ENCODE results near the gene EMILIN2. TPM values are rescaled to one million over a fixed set of nuclear protein-coding genes. Genes with fewer than 3 reads are reported as not detected.

The EMILIN2 gene
- total RNA-seq, 1 experiment from 2014 or later: 16.4 TPM

DNA sequence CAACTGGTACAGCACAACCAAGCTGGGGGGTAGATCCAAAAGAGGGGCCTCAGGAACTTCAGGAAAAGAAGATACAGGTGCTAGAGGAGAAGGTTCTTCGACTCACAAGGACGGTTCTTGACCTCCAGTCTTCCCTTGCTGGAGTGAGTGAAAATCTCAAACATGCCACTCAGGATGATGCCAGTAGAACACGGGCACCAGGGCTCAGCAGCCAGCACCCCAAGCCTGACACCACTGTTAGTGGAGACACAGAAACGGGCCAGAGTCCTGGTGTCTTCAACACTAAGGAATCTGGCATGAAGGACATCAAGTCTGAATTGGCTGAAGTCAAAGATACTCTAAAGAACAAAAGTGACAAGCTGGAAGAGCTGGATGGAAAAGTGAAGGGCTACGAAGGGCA is 43.8 kb downstream of the EMILIN2 start:
- in situ Hi-C loops (cut with HindIII; ENCODE audit: low pct_unique_long_range_greater_than_20kb, low sequenced_read_pairs): no loop called here
- no peak for DNase-seq (ENCODE audit: low read depth, low spot score)

DNA sequence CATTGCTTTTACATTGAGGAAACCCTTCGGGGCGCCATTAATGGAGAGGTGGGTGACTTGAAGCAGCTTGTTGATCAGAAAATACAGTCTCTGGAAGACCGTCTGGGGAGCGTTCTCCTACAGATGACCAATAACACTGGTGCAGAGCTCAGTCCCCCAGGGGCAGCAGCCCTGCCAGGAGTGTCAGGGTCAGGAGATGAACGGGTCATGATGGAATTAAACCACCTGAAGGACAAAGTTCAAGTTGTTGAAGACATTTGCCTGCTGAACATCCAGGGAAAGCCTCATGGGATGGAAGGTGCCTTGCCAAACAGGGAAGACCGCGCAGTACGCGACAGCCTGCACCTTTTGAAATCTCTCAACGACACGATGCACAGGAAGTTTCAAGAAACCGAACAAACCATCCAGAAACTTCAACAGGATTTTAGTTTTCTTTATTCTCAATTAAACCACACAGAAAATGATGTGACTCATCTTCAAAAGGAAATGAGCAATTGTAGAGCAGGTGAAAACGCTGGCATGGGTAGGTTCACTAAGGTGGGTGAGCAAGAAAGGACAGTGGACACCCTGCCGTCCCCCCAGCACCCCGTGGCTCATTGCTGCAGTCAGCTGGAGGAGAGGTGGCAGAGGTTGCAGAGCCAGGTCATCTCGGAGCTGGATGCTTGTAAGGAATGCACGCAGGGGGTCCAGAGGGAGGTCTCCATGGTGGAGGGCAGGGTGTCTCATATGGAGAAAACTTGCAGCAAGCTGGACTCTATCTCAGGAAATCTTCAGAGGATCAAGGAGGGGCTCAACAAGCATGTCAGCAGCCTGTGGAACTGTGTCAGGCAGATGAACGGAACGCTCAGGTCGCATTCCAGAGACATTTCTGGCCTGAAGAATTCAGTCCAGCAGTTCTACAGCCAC is 45.0 kb downstream of the EMILIN2 start:
- in situ Hi-C loops (cut with HindIII; ENCODE audit: low pct_unique_long_range_greater_than_20kb, low sequenced_read_pairs): no loop called here
- DNase-seq (ENCODE audit: low read depth, low spot score): no peak

DNA sequence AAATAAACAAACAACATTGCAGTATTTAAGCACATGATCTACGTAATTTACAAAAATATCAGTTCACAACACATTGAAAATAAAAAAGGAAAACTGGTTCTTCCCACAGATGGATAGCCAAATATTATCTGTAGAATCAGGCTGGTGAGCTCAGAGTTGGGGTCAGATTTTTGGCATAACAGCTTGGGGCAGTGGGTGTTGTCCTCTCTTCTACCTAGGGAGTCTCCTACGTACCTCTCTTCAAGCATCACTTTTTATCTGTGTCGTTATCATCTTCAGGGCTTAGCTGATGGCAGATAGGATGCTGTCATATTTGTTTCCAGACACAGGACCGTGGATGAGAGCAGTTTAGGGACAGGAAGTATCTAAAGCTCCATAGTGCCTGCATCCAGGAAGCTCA is 46.2 kb downstream of the EMILIN2 start:
- in situ Hi-C loops (cut with HindIII; ENCODE audit: low pct_unique_long_range_greater_than_20kb, low sequenced_read_pairs): no loop called here
- no peak for DNase-seq (ENCODE audit: low read depth, low spot score)

DNA sequence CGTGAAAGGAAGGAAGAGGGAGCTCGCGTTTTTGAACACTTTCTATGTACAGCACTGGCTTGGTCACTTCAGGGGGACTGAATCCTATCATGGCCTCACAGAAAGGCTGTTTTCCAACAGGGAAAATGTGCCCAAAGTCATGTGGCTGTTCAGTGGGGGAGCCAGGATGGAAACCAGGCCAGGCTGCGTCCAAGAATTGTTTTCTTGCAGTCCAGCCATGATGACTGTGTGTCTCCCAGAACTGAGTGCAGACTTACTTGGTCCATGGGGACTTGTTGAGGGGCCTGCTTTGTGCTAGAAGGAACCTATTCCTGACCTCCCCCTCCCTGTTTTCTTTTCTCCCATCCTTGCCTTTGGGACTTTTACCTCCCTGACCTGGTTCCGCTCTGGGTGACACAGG is 46.9 kb downstream of the EMILIN2 start:
- in situ Hi-C loops (cut with HindIII; ENCODE audit: low pct_unique_long_range_greater_than_20kb, low sequenced_read_pairs): no loop called here
- DNase-seq (ENCODE audit: low read depth, low spot score): no peak

DNA sequence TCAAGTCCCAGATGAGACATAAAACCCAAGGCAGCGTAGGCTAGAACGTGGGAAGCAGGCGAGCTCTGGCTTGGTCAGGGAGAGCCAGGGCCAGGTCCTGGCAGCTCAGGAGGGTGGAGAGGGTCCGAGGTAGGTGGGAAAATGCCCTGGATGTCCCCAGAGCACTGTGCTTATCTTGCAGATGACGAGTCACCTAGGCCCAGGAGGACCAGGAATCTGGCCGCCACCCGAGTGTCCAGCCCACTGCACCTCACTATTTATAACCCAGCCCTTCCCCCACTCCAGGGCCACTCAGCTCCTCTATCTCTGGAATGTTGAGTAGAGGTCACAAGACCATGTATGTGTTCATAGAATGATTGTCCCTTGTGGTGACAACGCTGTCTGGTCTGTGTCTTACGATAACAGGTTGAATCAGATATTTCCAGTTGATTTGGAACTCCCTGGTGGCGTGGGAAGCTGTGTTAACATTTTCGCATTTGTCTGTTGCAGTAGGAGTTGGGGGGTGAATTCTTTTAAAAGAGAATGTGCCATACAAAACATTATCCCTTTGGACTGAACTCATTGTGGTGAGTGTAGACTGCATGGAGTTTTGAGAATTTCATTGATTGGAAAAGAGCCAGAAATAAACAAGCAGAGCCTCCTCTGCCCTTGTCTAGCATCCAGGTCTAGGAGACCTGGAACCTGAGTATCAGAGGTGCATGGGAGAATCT is 47.5 kb downstream of the EMILIN2 start:
- no peak for DNase-seq (ENCODE audit: low read depth, low spot score)
- in situ Hi-C loops (cut with HindIII; ENCODE audit: low pct_unique_long_range_greater_than_20kb, low sequenced_read_pairs): no loop called here

DNA sequence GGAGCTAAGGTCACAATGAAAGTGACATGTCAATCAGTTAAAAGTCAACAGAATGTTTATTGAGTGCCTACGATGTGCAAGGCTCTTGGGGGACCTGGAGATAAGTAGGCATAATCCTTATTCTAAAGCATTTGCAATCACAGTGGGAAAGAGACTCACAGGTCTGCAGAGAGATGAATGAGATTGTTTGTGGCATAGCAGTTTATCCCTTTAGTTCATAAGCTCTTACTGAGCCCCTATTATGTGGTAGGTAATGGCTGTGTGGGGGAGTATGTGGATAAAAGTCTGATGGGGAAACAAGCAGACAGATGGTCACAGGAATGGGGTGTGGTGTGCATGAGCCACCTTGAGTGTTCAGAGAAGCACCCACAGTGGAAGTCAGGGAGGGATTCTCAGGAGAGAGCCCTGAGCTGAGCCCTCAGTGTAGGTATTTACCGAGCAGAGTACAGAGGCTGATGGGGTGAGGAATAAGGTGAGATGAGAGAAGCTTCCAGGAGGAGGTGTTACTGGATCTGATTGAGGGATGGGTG is 48.1 kb downstream of the EMILIN2 start:
- in situ Hi-C loops (cut with HindIII; ENCODE audit: low pct_unique_long_range_greater_than_20kb, low sequenced_read_pairs): no loop called here

DNA sequence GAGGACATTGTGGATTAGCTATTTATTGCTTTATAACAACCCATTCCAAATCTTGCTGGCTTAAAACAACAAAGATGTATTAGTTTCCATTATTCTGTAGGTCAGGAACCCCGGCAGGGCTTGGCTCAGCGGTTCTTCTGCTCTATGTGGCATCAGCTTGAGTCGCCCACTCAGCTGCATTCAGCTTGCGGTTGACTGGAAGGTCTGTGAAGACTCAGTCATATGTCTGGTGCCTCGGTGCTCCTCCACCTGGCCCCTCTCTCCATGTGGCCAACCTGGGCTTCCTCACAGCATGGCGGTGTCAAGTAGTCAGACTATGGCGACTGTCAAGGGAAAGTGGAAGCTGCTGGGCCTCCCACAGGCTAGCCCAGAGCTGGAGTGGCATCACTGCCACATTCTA is 48.6 kb downstream of the EMILIN2 start:
- in situ Hi-C loops (cut with HindIII; ENCODE audit: low pct_unique_long_range_greater_than_20kb, low sequenced_read_pairs): no loop called here
- no peak for DNase-seq (ENCODE audit: low read depth, low spot score)

More for the DNA sequence above, 48.1 kb downstream of the EMILIN2 start:
- no peak for DNase-seq (ENCODE audit: low read depth, low spot score)

DNA sequence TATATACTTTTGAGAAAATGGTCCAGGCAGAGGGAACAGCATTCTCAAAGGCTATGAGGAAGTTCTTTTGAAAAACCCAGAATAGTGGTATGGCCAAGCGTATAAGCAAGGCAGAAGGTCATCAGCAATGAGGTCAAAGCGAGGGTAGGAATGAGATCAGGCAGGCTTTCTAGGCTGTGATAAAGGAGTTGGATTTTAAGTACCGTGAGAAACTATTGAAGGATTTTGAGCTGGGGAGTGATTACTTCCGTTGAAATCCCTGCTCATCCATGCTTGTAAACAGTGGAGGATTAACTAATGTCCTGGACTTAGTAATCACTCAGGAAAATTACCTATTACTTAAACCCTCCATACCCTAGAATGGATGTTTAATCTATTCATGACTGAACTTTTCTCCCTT is 50.2 kb downstream of the EMILIN2 start:
- no peak for DNase-seq (ENCODE audit: low read depth, low spot score)
- in situ Hi-C loops (cut with HindIII; ENCODE audit: low pct_unique_long_range_greater_than_20kb, low sequenced_read_pairs): no loop called here

DNA sequence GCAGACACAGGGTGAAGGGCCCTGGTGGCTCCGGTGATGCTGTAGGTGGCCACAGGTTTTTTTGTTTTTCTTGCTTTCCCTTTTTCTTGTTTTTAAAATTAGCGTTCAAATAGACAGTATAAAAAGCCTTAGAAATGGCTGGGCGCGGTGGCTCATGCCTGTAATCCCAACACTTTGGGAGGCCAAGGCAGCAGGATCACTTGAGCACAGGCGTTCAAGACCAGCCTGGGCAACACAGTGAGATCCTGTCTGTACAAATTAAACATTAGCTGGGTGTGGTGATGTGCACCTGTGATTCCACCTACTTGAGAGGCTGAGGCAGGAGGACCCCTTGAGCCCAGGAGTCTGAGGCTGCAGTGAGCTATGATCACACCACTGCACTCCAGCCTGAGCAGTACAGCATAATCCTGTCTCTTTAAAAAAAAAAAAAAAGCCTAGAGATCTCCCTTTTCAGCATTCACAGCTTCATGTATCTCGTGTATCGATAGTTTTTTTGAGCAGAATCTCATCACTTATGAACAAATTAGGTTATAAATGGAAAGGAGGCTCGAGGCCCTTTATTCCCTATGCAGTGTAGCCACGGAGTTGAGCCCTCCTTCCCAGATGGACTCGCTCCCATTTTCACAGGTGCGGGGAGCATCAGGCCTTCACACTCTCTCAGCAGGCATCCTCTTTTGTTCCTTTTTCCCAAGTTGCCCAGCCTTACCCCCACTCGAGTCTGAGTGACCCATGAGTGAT is 50.8 kb downstream of the EMILIN2 start:
- in situ Hi-C loops (cut with HindIII; ENCODE audit: low pct_unique_long_range_greater_than_20kb, low sequenced_read_pairs): no loop called here
- DNase-seq (ENCODE audit: low read depth, low spot score): no peak

DNA sequence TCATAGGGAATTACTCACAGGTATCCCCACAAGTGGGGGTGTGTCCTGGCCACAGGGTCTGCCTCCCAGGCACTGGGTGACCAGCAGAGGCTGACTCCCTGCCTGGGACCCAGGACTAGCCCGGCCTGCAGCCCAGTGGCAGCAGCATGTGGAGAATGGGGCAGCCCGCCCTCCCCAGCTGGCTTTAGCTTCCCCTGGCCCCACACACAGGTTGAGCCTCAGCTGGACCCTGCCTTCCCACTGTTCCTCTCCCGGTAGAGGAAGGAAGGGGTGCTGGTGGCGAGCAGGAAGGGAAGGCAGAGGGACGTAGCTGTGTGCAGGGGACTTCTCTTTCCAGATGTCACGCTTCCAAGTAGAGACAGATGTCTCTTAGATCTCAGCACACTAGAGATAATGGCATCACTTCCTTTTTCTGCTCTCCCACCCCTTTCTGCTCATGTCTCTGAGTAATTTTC is 51.4 kb downstream of the EMILIN2 start:
- in situ Hi-C loops (cut with HindIII; ENCODE audit: low pct_unique_long_range_greater_than_20kb, low sequenced_read_pairs): no loop called here
- no peak for DNase-seq (ENCODE audit: low read depth, low spot score)

DNA sequence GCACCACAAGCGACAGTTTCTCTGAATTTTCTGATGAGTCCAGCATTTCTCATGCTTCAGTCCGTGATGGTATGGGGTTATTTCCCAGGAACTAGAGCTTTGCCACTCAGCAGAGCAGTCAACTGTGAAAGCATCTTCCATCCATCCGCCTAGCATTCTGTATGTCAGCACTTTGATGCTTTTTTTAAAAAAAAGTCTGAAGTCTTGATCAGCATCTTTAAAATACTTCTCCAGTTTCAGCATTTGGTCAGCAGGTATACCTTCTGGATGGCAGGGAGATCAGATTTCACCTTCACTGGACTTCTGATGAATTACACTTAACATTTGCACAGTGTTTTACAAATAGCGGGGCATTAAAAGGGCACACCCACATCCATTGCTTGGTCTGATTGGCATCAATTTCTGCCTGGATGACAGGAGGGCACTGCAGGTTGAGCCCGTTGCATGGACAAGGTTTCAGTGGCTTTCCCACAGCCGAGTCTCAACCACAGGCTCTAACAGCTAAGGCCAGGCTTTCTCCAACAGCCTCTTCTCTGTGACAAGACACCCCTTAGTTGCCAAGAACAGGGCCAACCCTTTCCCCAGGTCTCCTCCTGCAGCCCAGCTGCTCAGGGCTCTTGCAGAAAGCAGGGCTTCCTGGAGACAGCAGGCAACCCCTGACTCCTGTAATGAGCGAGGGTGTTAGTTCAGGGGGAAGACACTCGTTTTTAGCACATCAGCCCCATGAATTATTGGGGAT is 54.0 kb downstream of the EMILIN2 start:
- in situ Hi-C loops (cut with HindIII; ENCODE audit: low pct_unique_long_range_greater_than_20kb, low sequenced_read_pairs): no loop called here
- no peak for DNase-seq (ENCODE audit: low read depth, low spot score)

DNA sequence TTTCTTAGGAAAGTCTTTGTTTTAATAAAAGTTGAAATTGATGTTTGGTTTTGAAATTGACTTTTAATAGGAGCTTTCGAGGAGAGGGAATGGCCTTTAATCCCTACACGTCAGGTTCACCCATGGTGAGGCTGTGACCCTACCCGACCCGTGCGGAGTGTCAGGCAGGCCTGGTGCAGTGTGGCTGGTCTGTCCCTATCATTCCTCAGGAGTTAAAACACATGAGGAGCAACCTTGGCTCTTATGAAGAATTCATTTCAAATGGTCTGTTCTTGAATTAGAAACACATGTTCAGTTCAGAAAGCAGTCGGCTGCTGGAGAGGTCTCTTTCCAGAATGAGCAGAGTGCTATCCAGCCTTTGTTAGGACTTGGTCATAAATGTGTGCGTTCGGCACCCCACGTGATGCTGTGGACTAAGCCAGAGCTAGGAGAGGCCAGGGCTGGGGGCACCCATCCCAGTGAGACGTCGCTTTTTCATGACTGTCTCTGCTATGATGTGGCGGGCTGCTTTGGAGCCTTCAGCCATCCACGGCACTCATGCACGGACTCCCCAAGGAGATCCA is 54.7 kb downstream of the EMILIN2 start:
- no peak for DNase-seq (ENCODE audit: low read depth, low spot score)
- in situ Hi-C loops (cut with HindIII; ENCODE audit: low pct_unique_long_range_greater_than_20kb, low sequenced_read_pairs): no loop called here

DNA sequence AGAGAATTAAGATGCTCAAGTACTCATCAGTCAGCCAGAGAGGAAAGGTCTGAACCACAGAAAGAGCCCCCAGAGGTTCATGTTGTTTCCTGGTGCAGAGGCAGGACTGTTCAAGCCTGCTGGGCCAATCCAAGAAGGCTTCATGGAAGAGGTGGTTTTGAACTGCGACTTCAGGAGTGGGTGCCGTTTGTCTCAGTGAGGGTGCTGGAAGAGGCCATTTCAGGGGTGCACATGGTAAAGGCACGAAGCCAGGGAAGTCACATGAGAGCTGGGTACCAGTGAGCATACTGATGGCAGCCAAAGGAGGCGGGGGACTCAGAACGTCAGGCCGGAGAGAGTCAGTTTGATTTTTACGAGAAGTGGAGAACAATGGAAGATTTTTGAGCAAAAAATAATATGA is 55.5 kb downstream of the EMILIN2 start:
- in situ Hi-C loops (cut with HindIII; ENCODE audit: low pct_unique_long_range_greater_than_20kb, low sequenced_read_pairs): no loop called here
- DNase-seq (ENCODE audit: low read depth, low spot score): no peak

DNA sequence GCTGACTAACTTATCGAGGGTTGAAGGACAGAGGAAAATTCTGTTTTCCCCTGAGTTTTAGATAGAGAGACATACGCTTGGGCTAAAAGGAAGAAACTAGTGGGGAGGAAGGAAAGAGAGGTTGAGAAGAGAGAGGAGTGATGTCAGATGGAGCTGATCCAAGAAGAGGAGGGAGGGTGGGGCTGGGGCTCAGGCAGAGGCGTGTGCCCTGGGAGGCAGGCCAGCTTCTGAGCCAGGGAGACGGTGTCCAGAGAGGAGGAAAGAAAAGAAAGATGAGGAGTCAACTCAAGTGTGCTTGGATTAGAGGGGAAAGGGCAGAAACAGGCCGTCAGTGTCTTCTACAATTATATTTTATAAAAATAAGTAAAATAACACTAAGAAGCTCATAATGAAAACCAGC is 56.2 kb downstream of the EMILIN2 start:
- in situ Hi-C loops (cut with HindIII; ENCODE audit: low pct_unique_long_range_greater_than_20kb, low sequenced_read_pairs): no loop called here
- DNase-seq (ENCODE audit: low read depth, low spot score): no peak

DNA sequence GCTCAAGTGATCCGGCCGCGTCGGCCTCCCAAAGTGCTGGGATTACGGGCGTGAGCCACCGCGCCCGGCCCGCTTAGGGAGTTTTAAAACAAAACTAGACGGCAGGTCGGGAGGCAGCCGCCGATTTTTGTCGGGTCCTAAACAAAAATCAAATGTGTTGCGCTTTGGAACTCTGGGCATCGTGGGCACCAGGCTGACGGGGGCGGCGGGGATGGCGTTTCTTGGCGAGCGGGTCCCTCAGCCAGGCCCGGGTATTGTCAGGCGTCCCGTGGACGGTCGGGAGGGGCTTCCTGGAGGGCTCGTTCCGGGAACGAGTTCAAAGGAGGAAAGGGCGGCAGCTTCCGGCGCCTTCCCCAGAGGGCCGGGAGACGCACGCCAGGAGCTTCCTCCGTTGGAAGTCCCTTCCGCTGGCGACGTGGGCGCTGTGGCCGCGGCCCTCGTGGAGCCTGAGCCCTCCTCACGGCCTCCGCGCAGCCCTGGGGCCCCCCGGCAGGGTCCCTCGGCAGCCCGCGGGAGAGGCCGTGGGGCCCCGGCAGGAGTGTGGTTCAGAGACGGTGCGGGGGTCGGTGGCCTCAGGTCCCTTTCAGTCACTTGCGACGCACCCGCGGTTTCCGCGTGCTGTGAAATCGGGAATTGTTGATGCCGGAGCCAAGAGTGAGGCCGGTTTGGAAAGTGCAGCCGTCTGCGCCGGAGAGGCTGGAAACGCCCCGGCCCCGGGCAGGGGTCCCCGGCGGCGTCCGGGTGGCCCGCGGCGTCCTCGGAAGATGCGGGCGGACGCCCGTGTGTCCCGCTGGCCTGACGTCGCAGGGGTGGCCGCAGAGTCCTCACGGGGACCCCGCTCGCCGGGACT is 59.3 kb downstream of the EMILIN2 start:
- DNase-seq (ENCODE audit: low read depth, low spot score): peak; percentile 42
- in situ Hi-C loops (cut with HindIII; ENCODE audit: low pct_unique_long_range_greater_than_20kb, low sequenced_read_pairs): no loop called here
